Astrocyte (in vitro differentiated cells and primary cell): ENCODE results near the gene MYT1.

Experiments
- EZH2 ChIP-seq: IDR thresholded peaks from 2 replicates; pipeline ENCODE4 v1.6.1; 2012; ENCODE audit warnings: mild to moderate bottlenecking, low read length, inconsistent platforms; ENCODE audit not compliant: insufficient read depth
- TF ChIP-seq, protein P1 (sequence below): IDR thresholded peaks from 2 replicates; pipeline ENCODE4 v1.5.1; 2011; ENCODE audit warnings: low read depth, mild to moderate bottlenecking, inconsistent platforms, low read length, moderate library complexity; ENCODE audit not compliant: insufficient read depth

DNA sequence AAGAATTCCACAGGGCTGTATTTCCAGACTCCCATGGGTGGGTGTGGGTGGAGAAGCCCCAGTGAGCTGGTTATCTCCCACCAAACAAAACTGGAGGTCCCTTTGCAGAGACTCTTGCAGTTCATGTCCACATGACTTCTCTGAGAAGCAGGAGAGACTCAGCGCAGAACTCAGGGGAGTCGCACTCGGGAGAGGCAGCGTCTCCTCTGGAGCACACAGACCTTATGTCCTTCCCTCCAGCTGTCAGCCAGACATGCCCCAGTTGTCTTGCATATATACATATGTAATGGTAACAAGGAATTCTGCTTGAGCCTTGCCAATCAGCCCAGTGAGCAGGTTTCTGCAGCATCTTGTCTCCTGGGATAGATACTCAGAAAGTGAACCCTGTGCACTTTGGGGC lies 23.8 kb downstream of the MYT1 start:
- TF ChIP-seq, protein P1, sequence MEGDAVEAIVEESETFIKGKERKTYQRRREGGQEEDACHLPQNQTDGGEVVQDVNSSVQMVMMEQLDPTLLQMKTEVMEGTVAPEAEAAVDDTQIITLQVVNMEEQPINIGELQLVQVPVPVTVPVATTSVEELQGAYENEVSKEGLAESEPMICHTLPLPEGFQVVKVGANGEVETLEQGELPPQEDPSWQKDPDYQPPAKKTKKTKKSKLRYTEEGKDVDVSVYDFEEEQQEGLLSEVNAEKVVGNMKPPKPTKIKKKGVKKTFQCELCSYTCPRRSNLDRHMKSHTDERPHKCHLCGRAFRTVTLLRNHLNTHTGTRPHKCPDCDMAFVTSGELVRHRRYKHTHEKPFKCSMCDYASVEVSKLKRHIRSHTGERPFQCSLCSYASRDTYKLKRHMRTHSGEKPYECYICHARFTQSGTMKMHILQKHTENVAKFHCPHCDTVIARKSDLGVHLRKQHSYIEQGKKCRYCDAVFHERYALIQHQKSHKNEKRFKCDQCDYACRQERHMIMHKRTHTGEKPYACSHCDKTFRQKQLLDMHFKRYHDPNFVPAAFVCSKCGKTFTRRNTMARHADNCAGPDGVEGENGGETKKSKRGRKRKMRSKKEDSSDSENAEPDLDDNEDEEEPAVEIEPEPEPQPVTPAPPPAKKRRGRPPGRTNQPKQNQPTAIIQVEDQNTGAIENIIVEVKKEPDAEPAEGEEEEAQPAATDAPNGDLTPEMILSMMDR: no peak
- TF ChIP-seq EZH2: no peak
